ENCODE measurements around the gene KCNE5.
"Not testable (repeated sequence)": the region's sequence is repeated elsewhere in the genome, so short reads cannot be mapped to it uniquely, and the experiment has no call there.

The KCNE5 gene

DNA sequence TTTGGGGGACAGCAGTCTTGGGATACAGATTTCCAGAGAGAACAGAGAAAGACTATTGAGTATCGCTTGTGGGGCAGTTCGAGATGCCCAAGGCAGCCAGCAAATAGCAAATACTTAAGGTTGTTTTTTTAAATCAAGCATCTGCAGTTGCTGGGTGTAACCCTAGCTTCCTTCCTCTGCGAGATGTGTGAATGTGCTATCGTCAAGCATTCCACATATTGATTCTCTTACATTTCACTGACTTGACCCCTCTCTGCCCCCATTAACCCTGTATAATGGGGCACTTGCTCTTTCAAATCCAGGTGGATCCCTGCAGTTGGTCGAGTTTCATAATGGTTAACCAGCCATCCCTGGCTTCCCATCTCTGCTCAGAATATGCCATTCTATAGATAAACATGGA, 23.5 kb downstream of the KCNE5 start:
- DNase-seq: no peak

GRCh38 chrX:109600237-109600651, 24.7 kb downstream of the KCNE5 start:
- no peak for DNase-seq

DNA sequence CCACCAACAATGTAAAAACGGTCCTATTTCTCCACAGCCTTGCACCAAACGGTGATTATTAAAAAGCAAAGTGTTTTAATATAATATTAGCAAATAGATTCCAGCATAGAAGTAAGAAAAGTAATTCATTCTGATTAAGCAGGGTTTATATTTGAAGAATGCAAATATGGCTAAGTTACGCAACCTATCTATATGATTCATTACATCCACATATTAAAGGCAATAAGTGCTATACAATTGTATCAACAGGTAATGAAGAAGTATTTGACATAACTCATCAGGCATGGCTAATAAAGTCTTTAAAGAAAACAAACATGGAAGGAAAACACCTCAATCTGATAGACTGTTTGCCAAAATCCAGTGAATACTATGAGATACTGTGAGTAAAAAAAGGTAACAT, 29.0 kb downstream of the KCNE5 start:
- DNase-seq: no peak

DNA sequence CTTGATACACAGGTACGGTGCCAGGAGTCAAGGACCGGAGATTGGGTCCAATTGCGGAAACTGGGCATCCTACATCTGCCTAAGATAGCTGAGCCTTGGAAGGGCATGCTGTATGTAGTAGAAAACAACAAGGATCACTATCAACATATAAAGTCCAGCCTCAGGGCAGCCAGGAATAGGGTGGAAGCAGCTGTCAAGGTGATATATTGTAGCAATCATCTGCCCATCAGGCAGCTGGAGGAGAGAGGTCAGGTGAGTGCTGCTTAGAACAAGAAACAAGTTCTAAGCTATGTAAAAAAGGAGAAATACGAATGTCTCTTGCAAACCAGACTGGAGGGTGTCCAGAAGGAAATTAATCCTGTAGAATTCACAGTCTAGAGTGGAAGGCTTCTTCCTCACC, 34.8 kb downstream of the KCNE5 start:
- no peak for DNase-seq

GRCh38 chrX:109585488-109585887, 39.5 kb downstream of the KCNE5 start:
- no peak for DNase-seq

GRCh38 chrX:109578916-109579315, 46.1 kb downstream of the KCNE5 start:
- DNase-seq: no peak

DNA sequence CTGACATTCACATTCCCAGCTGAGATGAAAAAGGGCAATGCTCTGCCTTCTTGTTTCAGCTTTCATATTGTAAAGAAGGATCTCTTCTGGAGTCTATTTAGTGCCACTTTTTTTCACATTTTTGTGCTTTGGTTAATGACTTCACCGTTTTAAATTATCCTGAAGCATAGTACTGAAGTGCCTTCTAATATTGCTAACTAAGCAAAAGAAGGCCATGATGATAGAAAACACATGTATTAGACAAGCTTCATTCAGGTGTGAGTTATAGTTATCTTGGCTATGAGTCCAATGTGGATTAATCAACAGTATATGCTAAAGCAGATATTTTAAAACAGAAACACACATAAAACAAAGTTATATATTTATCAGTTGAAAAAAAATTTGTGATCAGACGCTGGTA, 47.9 kb downstream of the KCNE5 start:
- DNase-seq: no peak

DNA sequence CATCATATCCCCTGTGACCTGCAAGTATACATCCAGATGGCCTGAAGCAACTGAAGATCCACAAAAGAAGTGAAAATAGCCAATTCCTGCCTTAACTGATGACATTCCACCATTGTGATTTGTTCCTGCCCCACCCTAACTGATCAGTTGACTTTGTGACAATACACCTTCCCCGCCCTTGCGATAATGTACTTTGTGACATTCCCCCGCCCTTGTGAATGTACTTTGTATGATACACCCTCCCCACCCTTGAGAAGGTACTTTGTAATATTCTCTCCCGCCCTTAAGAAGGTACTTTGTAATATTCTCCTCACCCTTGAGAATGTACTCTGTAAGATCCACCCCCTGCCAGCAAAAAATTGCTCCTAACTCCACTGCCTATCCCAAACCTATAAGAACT, 48.9 kb downstream of the KCNE5 start:
- not testable (repeated sequence) for DNase-seq

All from DMS153 (cell line).